Measurements from ENCODE around the gene SNRNP48.

SNRNP48 gene

DNA sequence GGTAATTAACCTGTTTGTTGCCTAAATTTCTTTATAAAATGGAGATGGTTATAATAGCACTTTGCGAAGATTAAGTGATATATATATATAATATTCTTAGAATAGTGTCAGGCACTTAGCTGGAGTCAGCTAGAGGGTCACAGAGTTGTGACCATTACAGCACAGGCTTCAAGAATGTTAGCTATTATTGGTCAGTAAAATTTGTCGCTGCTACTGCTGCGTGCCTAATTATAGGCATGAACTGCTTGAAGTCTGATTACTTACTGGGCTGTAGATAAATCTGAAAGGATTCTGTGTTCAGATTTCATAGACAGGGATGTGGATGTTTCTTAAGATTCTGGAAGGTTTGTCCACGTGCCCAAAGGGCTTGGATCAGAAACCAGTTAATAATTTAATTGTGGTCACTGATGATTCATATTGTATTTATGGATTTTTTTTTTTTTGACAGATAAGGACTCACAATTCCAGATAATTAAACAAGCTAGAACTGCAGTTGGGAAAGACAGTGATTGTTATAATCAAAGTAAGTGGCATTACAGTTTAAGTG lies 4.7 kb downstream of the SNRNP48 start:
- H3K4me3 ChIP-seq (IDR thresholded peaks at IDR 0.05; ENCODE audit: insufficient read depth, low read depth, low read length) = no peak overlapping the region
- H3K36me3 ChIP-seq (ENCODE audit: insufficient read depth) = peaks cover 6% of the 10 kb centered on the region
- no peaks in the 10 kb centered on the region for H3K27me3 ChIP-seq (ENCODE audit: insufficient read depth, low read depth)
- H4K20me1 ChIP-seq (ENCODE audit: insufficient read depth) = peaks cover 9% of the 10 kb centered on the region; the same call in 1 of the 2 replicates
- no peak overlapping the region for H2AFZ ChIP-seq (ENCODE audit: low read depth)
- peaks cover 20% of the 10 kb centered on the region for H3K4me1 ChIP-seq (ENCODE audit: low read depth, poor library complexity, severe bottlenecking)
- no peak overlapping the region for H3K9ac ChIP-seq
- TF ChIP-seq, protein P1, sequence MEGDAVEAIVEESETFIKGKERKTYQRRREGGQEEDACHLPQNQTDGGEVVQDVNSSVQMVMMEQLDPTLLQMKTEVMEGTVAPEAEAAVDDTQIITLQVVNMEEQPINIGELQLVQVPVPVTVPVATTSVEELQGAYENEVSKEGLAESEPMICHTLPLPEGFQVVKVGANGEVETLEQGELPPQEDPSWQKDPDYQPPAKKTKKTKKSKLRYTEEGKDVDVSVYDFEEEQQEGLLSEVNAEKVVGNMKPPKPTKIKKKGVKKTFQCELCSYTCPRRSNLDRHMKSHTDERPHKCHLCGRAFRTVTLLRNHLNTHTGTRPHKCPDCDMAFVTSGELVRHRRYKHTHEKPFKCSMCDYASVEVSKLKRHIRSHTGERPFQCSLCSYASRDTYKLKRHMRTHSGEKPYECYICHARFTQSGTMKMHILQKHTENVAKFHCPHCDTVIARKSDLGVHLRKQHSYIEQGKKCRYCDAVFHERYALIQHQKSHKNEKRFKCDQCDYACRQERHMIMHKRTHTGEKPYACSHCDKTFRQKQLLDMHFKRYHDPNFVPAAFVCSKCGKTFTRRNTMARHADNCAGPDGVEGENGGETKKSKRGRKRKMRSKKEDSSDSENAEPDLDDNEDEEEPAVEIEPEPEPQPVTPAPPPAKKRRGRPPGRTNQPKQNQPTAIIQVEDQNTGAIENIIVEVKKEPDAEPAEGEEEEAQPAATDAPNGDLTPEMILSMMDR (conservative IDR thresholded peaks at IDR 0.05; ENCODE audit: low read depth, low read length) = no peak
- H3K79me2 ChIP-seq (ENCODE audit: insufficient read depth, low read depth) = peaks cover 32% of the 10 kb centered on the region
- H3K4me2 ChIP-seq = no peak overlapping the region
- no peak overlapping the region for H3K27ac ChIP-seq

DNA sequence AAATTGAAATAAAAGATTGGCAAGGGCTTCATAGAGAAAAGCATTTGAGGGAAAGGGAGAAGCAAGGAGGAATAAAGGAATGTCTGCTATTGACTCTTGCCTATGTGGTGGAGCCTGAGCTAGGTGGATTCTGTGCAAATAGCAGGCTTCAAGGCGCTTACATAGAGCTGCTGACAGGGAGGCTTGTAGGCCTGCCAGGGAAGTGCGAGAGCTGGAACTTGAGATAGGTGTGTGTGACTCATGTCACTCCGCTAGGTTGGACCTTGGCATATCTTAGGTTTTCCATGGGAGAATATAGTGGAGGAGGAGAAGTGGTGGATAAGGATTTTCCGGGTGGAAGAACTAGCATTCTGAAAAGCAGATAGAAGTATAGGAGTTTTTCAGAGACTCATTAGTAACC lies 14.0 kb downstream of the SNRNP48 start:
- H3K27me3 ChIP-seq (ENCODE audit: insufficient read depth, low read depth) = no peaks in the 10 kb centered on the region
- H4K20me1 ChIP-seq (ENCODE audit: insufficient read depth) = no peaks in the 10 kb centered on the region
- no peak overlapping the region for H3K27ac ChIP-seq
- peaks cover 38% of the 10 kb centered on the region for H3K36me3 ChIP-seq (ENCODE audit: insufficient read depth)
- no peak overlapping the region for H3K4me3 ChIP-seq (IDR thresholded peaks at IDR 0.05; ENCODE audit: insufficient read depth, low read depth, low read length)
- H3K4me1 ChIP-seq (ENCODE audit: low read depth, poor library complexity, severe bottlenecking) = no peaks in the 10 kb centered on the region
- no peak overlapping the region for H3K4me2 ChIP-seq
- TF ChIP-seq, protein P1 (conservative IDR thresholded peaks at IDR 0.05; ENCODE audit: low read depth, low read length) = no peak
- H3K79me2 ChIP-seq (ENCODE audit: insufficient read depth, low read depth) = no peaks in the 10 kb centered on the region
- H2AFZ ChIP-seq (ENCODE audit: low read depth) = no peak overlapping the region
- no peak overlapping the region for H3K9ac ChIP-seq

GRCh38 chr6:7604506-7604905 lies 14.5 kb downstream of the SNRNP48 start:
- no peaks in the 10 kb centered on the region for H4K20me1 ChIP-seq (ENCODE audit: insufficient read depth)
- H3K79me2 ChIP-seq (ENCODE audit: insufficient read depth, low read depth) = no peaks in the 10 kb centered on the region
- TF ChIP-seq, protein P1 (conservative IDR thresholded peaks at IDR 0.05; ENCODE audit: low read depth, low read length) = no peak
- no peaks in the 10 kb centered on the region for H3K4me1 ChIP-seq (ENCODE audit: low read depth, poor library complexity, severe bottlenecking)
- H3K27ac ChIP-seq = no peak overlapping the region
- H3K27me3 ChIP-seq (ENCODE audit: insufficient read depth, low read depth) = no peaks in the 10 kb centered on the region
- H3K4me3 ChIP-seq (IDR thresholded peaks at IDR 0.05; ENCODE audit: insufficient read depth, low read depth, low read length) = no peak overlapping the region
- H2AFZ ChIP-seq (ENCODE audit: low read depth) = no peak overlapping the region
- no peak overlapping the region for H3K4me2 ChIP-seq
- H3K36me3 ChIP-seq (ENCODE audit: insufficient read depth) = peaks cover 38% of the 10 kb centered on the region
- no peak overlapping the region for H3K9ac ChIP-seq

DNA sequence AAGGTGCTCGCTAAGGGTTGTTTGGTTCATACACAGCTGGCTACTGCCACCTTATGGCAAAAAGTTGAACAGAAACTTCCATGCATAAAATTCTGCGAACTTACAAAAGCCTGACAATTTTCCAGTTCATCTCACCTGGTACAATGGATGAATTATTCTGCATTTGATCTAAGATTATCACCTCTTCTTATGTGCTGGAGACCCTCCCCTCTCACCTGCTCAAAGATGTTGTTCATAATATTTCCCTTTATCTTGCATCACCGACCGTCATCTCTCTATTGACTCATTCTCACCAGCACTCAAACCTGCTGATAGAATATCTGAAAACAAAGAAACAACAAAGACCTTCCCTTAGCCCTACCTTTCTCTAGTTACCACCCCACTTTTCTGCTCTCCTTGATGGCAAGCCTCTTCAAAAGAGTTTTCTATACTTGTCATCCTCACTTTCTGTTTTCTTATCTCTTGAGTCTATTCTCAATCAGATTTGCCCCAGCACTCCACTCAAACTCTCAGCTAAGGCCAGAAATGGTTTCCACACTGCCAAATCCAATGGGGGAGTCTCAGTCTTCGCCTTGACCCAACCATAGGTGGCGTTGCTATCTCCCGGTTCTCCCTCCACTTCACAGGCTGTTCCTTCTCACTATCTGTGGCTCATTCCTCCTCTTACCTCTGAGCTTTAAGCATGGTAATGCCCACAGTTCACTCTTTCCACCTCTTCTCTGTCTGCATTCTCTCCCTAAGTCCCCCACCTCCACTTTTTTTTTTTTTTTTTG lies 25.8 kb downstream of the SNRNP48 start:
- Histone ChIP-seq H2AFZ (ENCODE audit: low read depth) (no peak overlapping the region), H3K27me3 (ENCODE audit: insufficient read depth, low read depth) (no peaks in the 10 kb centered on the region), H3K9ac (no peak overlapping the region), H3K79me2 (ENCODE audit: insufficient read depth, low read depth) (no peaks in the 10 kb centered on the region), H3K4me2 (peak overlapping the region; percentile 27; the same call in 1 of the 2 replicates), H3K36me3 (ENCODE audit: insufficient read depth) (no peaks in the 10 kb centered on the region), H4K20me1 (ENCODE audit: insufficient read depth) (no peaks in the 10 kb centered on the region), H3K4me1 (ENCODE audit: low read depth, poor library complexity, severe bottlenecking) (no peaks in the 10 kb centered on the region), H3K4me3 (IDR thresholded peaks at IDR 0.05; ENCODE audit: insufficient read depth, low read depth, low read length) (no peak overlapping the region), H3K27ac (no peak overlapping the region)
- TF ChIP-seq, protein P1 (conservative IDR thresholded peaks at IDR 0.05; ENCODE audit: low read depth, low read length) = peak; percentile 76

Measured in KMS-11 (cell line).